Neutrophil (primary cell): Measurements from ENCODE around the gene CCDC14.
"Not testable (repeated sequence)": the region's sequence is repeated elsewhere in the genome, so short reads cannot be mapped to it uniquely, and the experiment has no call there.

Experiments
- H3K27ac ChIP-seq: fragments of 200-600 bp; sonication (generic); 2 replicates; pipeline ENCODE4 v1.5.1; 2016; ENCODE audit warnings: mild to moderate bottlenecking, moderate library complexity
- H3K27me3 ChIP-seq: fragments of 200-600 bp; sonication (generic); 2 replicates; pipeline ENCODE4 v1.6.0; 2016; ENCODE audit warnings: mild to moderate bottlenecking
- H3K36me3 ChIP-seq: fragments of 200-600 bp; sonication (generic); 2 replicates; pipeline ENCODE4 v1.5.1; 2017
- H3K4me1 ChIP-seq, 2 experiments: fragments of 200-600 bp in 1 of 2; sonication (generic) in 1 of 2; 1 replicate in 1 of 2; 2 replicates in 1 of 2; pipeline versions ENCODE4 v1.5.1 to v1.6.1; 2013 to 2016; ENCODE audit warnings: low read depth in 1 of 2, low read length in 1 of 2, mild to moderate bottlenecking in 1 of 2, moderate library complexity in 1 of 2; ENCODE audit not compliant: control insufficient read depth in 1 of 2, insufficient read depth in 1 of 2
- H3K4me3 ChIP-seq, 2 experiments: fragments of 200-600 bp in 1 of 2; sonication (generic) in 1 of 2; 1 replicate in 1 of 2; 2 replicates in 1 of 2; pipeline ENCODE4 v1.5.1; 2013 to 2016; ENCODE audit warnings: low read depth in 1 of 2, low read length in 1 of 2, mild to moderate bottlenecking in 1 of 2, moderate library complexity in 1 of 2
- H3K9me3 ChIP-seq: fragments of 200-600 bp; sonication (generic); 2 replicates; pipeline ENCODE4 v1.5.1; 2016
- TF ChIP-seq, protein P1 (sequence below): fragments of 200-600 bp; sonication (generic); IDR thresholded peaks from 2 replicates; pipeline ENCODE4 v1.5.1; 2016; ENCODE audit warnings: antibody characterized with exemption

CCDC14 gene

DNA sequence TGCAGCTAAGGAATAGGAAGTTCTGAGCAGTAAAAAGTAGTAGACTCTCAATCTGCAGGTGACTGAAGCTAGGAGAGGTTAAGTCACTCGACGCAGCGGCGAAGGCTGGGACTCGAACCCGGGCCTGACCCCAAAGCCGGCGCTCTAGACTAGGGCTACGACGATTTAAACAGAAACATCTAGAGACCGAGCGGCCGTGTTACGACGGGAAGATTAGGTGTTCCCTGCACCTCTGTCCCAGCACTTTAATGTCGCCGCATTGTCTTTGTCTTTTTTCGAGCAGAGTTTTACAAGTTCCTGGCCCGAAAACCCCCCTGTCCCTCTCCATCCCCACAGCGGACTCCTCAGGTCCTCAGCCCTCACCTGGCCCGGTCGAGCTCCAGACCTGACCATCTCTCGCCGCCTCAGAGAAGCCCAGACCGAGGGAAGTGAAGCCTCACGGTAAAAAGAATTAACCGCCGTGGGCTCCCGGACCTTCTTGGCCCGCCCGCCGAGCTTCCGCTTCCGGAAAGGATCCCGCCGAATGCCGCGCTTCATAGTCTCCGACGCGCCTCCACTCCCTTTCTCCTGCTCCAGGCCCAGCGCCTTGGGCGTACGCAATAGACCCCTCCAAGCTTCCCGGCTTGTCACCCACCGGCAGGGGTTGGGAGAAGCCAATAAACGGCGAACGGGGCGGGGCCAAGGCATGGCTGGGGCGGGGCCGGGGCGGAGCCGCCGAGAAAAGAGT, at the start of gene CCDC14:
Gene CCDC14 (minus strand): TSS at position 449 of the 727 bp plus-strand sequence. CDS start 56 bp downstream, at position 393.
- H3K4me3 ChIP-seq, result peak within 1 kb of the TSS; percentile 72 to 84
- peaks cover 12 to 18% of the 10 kb centered on the region in 2 experiments for H3K4me1 ChIP-seq
- peak within 1 kb of the TSS; percentile 42 for H3K27ac ChIP-seq
- H3K9me3 ChIP-seq, result no peaks in the 10 kb centered on the region
- TF ChIP-seq, protein P1, sequence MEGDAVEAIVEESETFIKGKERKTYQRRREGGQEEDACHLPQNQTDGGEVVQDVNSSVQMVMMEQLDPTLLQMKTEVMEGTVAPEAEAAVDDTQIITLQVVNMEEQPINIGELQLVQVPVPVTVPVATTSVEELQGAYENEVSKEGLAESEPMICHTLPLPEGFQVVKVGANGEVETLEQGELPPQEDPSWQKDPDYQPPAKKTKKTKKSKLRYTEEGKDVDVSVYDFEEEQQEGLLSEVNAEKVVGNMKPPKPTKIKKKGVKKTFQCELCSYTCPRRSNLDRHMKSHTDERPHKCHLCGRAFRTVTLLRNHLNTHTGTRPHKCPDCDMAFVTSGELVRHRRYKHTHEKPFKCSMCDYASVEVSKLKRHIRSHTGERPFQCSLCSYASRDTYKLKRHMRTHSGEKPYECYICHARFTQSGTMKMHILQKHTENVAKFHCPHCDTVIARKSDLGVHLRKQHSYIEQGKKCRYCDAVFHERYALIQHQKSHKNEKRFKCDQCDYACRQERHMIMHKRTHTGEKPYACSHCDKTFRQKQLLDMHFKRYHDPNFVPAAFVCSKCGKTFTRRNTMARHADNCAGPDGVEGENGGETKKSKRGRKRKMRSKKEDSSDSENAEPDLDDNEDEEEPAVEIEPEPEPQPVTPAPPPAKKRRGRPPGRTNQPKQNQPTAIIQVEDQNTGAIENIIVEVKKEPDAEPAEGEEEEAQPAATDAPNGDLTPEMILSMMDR, result no peak
- peaks cover 39% of the 10 kb centered on the region for H3K27me3 ChIP-seq
- H3K36me3 ChIP-seq, result no peaks in the 10 kb centered on the region

- not testable (repeated sequence) for H3K4me3 ChIP-seq, H3K36me3 ChIP-seq, H3K27ac ChIP-seq, H3K9me3 ChIP-seq, H3K4me1 ChIP-seq
- peaks cover 31% of the 10 kb centered on the region for H3K27me3 ChIP-seq
These were observed 47.3 kb upstream of the CCDC14 start for GRCh38 chr3:124008321-124008720.

DNA sequence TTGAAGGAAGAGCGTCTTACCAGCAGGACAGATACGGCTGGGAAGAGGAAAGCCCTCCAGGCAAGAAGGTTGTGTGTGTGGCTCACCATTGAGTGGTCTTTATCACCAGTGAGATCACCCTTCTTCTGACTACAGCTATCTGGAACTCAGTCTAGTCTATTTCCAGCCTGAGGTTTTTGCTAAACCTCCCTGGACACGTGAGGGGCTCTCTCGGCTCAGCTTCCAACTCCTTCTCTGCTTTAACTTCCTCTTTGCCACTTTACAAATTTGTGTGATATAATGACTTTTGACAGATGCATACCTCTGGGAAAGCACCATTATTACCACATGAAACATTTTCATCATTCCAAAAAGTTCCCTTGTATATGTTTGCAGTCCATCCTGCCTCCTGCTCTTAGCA, 46.2 kb upstream of the CCDC14 start:
- no peaks in the 10 kb centered on the region for H3K9me3 ChIP-seq
- H3K27ac ChIP-seq, result no peak overlapping the region
- peaks cover 38% of the 10 kb centered on the region for H3K27me3 ChIP-seq
- H3K4me1 ChIP-seq, result no peaks in the 10 kb centered on the region
- TF ChIP-seq, protein P1, result no peak
- H3K36me3 ChIP-seq, result no peaks in the 10 kb centered on the region
- no peak overlapping the region for H3K4me3 ChIP-seq

- not testable (repeated sequence) for H3K27ac ChIP-seq, H3K4me3 ChIP-seq, H3K4me1 ChIP-seq, H3K9me3 ChIP-seq, H3K36me3 ChIP-seq
- H3K27me3 ChIP-seq, result peaks cover 52% of the 10 kb centered on the region
These were observed 41.5 kb upstream of the CCDC14 start for GRCh38 chr3:124002405-124003079.

DNA sequence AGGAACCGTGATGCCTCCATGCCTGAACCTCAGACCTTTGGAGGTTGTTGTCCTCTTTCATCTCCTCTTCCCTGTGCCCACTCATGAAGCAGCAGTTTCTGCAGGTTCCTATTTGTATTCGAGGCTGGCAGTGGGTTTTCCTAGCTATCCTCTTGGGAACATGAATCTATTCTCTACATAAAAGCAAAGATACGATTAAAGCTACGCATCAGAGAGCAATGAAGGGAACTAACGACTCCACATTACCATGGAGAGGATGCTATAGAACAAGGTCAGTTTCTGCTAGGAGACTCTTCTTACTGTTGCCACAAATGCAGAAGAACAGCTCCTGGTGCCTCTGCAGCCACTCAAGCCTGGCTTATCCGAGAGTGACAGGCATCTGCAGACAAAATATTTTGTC, 40.3 kb upstream of the CCDC14 start:
- H3K4me1 ChIP-seq, H3K9me3 ChIP-seq: not testable (repeated sequence)
- peaks cover 41% of the 10 kb centered on the region for H3K27me3 ChIP-seq

GRCh38 chr3:123997543-123997942, 36.5 kb upstream of the CCDC14 start:
- H3K27me3 ChIP-seq, result peaks cover 51% of the 10 kb centered on the region
- H3K4me3 ChIP-seq, result no peak overlapping the region
- H3K27ac ChIP-seq, result no peak overlapping the region
- no peaks in the 10 kb centered on the region for H3K9me3 ChIP-seq
- H3K4me1 ChIP-seq, result no peaks in the 10 kb centered on the region
- TF ChIP-seq, protein P1, result no peak
- H3K36me3 ChIP-seq, result no peaks in the 10 kb centered on the region

More for the DNA sequence above, 40.3 kb upstream of the CCDC14 start:
- not testable (repeated sequence) for H3K36me3 ChIP-seq, H3K4me3 ChIP-seq, H3K27ac ChIP-seq

GRCh38 chr3:123993818-123994217, 32.8 kb upstream of the CCDC14 start:
- Histone ChIP-seq H3K4me3 (no peak overlapping the region), H3K27ac (no peak overlapping the region), H3K9me3 (no peaks in the 10 kb centered on the region), H3K27me3 (peaks cover 59% of the 10 kb centered on the region), H3K36me3 (no peaks in the 10 kb centered on the region), H3K4me1 (no peaks in the 10 kb centered on the region)
- TF ChIP-seq, protein P1, result no peak

GRCh38 chr3:123991730-123992588, 30.9 kb upstream of the CCDC14 start, which contains the start of gene ROPN1:
Gene ROPN1, minus strand, starts transcription at chr3:123992124. Its CDS starts 11,643 bp downstream, at chr3:123980481.
- not testable (repeated sequence) for H3K36me3 ChIP-seq, H3K4me1 ChIP-seq, H3K27ac ChIP-seq, H3K9me3 ChIP-seq, H3K4me3 ChIP-seq
- H3K27me3 ChIP-seq, result peaks cover 77% of the 10 kb centered on the region
